ENCODE measurements around the gene SLC2A1.

- TF ChIP-seq EZH2 (IDR thresholded peaks at IDR 0.05) (no peak), POLR2AphosphoS5 (IDR thresholded peaks at IDR 0.05; ENCODE audit: borderline replicate concordance, low read depth, low read length) (no peak)
These were observed 11.6 kb downstream of the SLC2A1 start for GRCh38 chr1:42947117-42947516.
